Right lobe of liver (tissue), 4 donors: ENCODE measurements around the gene CHI3L1.

Source experiments
- POLR2A ChIP-seq: fragments of 450-650 bp; IDR thresholded peaks from one replicate; pipeline ENCODE4 v1.6.1; 2017; ENCODE audit warnings: antibody characterized with exemption, mild to moderate bottlenecking
- TF ChIP-seq, protein P1 (sequence below), 4 donors: fragments of 200-600 bp in 3 of 4; fragments of 450-650 bp in 1 of 4; IDR thresholded peaks; one replicate each; pipeline versions ENCODE4 v1.5.1 to v1.8.0; 2016 to 2022; ENCODE audit warnings: antibody characterized with exemption in 4 of 4, mild to moderate bottlenecking in 2 of 4
- donor health status: DM: no; HTN: no; CAD: no.
- donor health status: DM: no; HTN: no; CAD: no.
- donor health status: DM: no; HTN: yes; CAD: no.

DNA sequence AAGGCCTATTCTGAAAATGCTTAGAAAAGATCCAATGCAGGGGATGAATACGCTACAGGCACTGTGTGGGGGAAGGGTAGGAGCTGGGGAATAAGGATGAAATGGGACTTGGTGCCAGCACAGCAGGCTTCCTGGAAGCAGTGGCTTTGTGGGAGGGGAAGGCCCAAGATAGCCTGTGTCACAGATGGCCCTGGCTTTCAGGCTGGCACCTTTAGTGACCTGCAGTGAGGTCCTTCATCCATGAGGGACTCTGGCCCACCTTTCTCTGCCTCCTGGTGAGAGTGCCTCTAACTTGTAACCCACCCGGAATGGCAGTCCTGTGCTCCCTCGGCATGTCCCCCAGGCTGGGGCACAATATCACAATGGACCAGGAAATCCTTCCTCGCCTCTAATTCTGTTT, 919 bp downstream of the CHI3L1 start:
- no peak for TF ChIP-seq POLR2A
- TF ChIP-seq, protein P1, sequence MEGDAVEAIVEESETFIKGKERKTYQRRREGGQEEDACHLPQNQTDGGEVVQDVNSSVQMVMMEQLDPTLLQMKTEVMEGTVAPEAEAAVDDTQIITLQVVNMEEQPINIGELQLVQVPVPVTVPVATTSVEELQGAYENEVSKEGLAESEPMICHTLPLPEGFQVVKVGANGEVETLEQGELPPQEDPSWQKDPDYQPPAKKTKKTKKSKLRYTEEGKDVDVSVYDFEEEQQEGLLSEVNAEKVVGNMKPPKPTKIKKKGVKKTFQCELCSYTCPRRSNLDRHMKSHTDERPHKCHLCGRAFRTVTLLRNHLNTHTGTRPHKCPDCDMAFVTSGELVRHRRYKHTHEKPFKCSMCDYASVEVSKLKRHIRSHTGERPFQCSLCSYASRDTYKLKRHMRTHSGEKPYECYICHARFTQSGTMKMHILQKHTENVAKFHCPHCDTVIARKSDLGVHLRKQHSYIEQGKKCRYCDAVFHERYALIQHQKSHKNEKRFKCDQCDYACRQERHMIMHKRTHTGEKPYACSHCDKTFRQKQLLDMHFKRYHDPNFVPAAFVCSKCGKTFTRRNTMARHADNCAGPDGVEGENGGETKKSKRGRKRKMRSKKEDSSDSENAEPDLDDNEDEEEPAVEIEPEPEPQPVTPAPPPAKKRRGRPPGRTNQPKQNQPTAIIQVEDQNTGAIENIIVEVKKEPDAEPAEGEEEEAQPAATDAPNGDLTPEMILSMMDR (IDR thresholded peaks at IDR 0.05) = no peak
